GM21447 (cell line): ENCODE results near the gene TBC1D32.

ENCODE experiments used
- ATAC-seq: cut with Tn5 transposase; IDR thresholded peaks from one replicate; pipeline ENCODE4 v1.9.1; 2021; ENCODE audit not compliant: unreplicated experiment

TBC1D32 gene

DNA sequence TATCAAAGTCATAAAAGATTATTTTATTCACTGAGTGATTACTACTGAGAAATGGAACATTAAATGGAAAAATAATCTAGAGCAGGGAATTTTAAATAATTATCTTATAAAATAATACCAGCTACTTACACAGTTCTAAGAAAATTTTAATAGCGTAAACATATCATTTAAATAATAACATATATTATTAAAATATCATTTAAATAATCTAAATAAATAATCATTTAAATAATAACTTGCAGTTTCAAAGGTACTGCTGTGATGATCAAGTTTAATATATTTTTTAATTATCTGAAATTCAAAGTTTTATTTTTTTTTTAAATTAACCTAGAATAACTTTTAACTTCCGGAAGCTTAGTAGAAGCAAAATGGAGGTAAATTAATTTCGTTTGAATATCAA lies 301.2 kb downstream of the TBC1D32 start:
- no peak for ATAC-seq

DNA sequence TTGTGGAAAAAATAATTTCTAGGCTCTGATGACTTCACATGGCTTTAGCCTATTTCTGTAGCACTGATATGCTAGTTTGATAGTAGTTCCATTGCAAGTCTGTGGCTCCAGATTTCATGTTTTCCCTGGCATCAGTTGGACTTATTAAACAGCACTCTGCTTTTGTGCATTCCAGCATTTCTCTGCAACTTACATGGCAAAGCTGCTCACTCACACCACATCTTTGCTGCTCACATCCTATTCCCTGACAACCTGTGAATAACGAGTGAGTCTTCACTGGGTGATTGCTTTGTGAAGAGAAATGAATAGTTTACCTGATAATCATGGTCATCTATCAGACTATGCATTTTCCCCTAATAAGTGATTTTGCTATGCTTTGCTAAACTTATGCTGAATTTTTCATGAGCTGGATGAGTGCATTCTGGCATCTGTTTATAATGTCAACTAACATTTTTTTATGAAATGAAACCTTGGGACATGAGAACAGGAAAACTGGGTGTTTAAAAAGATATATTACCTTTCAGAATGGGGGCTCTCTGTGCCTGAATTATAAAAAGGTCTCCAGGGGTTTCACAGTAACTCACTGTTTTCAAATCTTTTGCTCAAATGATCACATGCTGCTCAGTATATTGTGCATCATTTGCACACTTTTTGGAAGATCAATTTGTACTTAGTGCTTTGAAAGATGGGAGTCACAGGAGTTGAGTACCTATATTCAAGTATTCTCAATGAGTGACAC lies 301.8 kb downstream of the TBC1D32 start:
- ATAC-seq: no peak
